Calu3 (cell line): ENCODE results near the gene TMEM132A. TPM values are rescaled to one million over a fixed set of nuclear protein-coding genes. Genes with fewer than 3 reads are reported as not detected.

ENCODE experiments used
- BruUV-seq: library from RNA; stranded (reverse); fragments of 400-500 nt; replicated peaks from 2 replicates; lab custom pipeline; 2021; lab: Mats Ljungman, UMichigan
- CTCF ChIA-PET: fragments of 300-600 bp; sonication (Branson Sonifier 250); formaldehyde crosslinking; loops from one replicate; lab custom pipeline; 2022; ENCODE audit warnings: antibody characterized with exemption; lab: Charles Lee
- DNase-seq: peaks from one replicate; pipeline ENCODE4 v3.0.0; 2022
- H3K27ac Mint-ChIP-seq: one replicate; pipeline ENCODE4 v1.8.0; 2022; ENCODE audit warnings: mixed read lengths; ENCODE audit not compliant: unreplicated experiment
- H3K27me3 Mint-ChIP-seq: one replicate; pipeline ENCODE4 v1.8.0; 2022; ENCODE audit warnings: mixed read lengths; ENCODE audit not compliant: unreplicated experiment
- H3K36me3 Mint-ChIP-seq: one replicate; pipeline ENCODE4 v1.8.0; 2022; ENCODE audit warnings: mild to moderate bottlenecking, moderate library complexity, mixed read lengths; ENCODE audit not compliant: insufficient read depth, unreplicated experiment
- H3K4me1 Mint-ChIP-seq: one replicate; pipeline ENCODE4 v1.8.0; 2022; ENCODE audit warnings: mild to moderate bottlenecking, low read depth, mixed read lengths; ENCODE audit not compliant: unreplicated experiment
- H3K4me3 Mint-ChIP-seq: one replicate; pipeline ENCODE4 v1.8.0; 2022; ENCODE audit warnings: mild to moderate bottlenecking, low read depth, moderate library complexity, mixed read lengths; ENCODE audit not compliant: unreplicated experiment
- H3K9me3 Mint-ChIP-seq: one replicate; pipeline ENCODE4 v1.8.0; 2022; ENCODE audit warnings: low read depth, mixed read lengths; ENCODE audit not compliant: unreplicated experiment
- CTCF ChIP-seq: fragments of 200-600 bp; IDR thresholded peaks from one replicate; pipeline ENCODE4 v1.8.0; 2022; ENCODE audit warnings: antibody characterized with exemption; ENCODE audit not compliant: unreplicated experiment
- intact Hi-C: fragments of 100-400 bp; cut with micrococcal nuclease; formaldehyde crosslinking; loops from one replicate; pipeline ENCODE4 v1.10.0; 2022; ENCODE audit not compliant: unreplicated experiment
- total RNA-seq: library from RNA; stranded (reverse); gene quantifications from 2 replicates; pipeline ENCODE4 v1.2.3, GENCODE V29; 2022

TMEM132A gene
- total RNA-seq, 1 experiment from 2014 or later: 116 TPM

GRCh38 chr11:60930394-60930793, 6.1 kb downstream of the TMEM132A start:
- peaks cover 10% of the 10 kb centered on the region for H3K4me1 Mint-ChIP-seq
- H3K27ac Mint-ChIP-seq: no peak overlapping the region
- no TSS peak for BruUV-seq
- CTCF ChIA-PET: no interaction called here
- H3K9me3 Mint-ChIP-seq: no peaks in the 10 kb centered on the region
- no peak overlapping the region for H3K4me3 Mint-ChIP-seq
- no peak for TF ChIP-seq CTCF
- intact Hi-C loops: no loop called here
- DNase-seq: no peak
- peaks cover 15% of the 10 kb centered on the region for H3K36me3 Mint-ChIP-seq
- H3K27me3 Mint-ChIP-seq: no peaks in the 10 kb centered on the region

GRCh38 chr11:60931917-60932316, 7.7 kb downstream of the TMEM132A start:
- intact Hi-C loops: no loop called here
- no peaks in the 10 kb centered on the region for H3K9me3 Mint-ChIP-seq
- CTCF ChIA-PET: no interaction called here
- H3K36me3 Mint-ChIP-seq: peaks cover 13% of the 10 kb centered on the region
- no TSS peak for BruUV-seq
- H3K27ac Mint-ChIP-seq: no peak overlapping the region
- no peak overlapping the region for H3K4me3 Mint-ChIP-seq
- H3K27me3 Mint-ChIP-seq: no peaks in the 10 kb centered on the region
- DNase-seq: no peak
- no peaks in the 10 kb centered on the region for H3K4me1 Mint-ChIP-seq
- no peak for TF ChIP-seq CTCF

- BruUV-seq: no TSS peak
- DNase-seq: no peak
- intact Hi-C loops: no loop called here
- no peaks in the 10 kb centered on the region for H3K27me3 Mint-ChIP-seq
- no peak overlapping the region for H3K4me3 Mint-ChIP-seq
- TF ChIP-seq CTCF: no peak
- no peaks in the 10 kb centered on the region for H3K9me3 Mint-ChIP-seq
- H3K4me1 Mint-ChIP-seq: no peaks in the 10 kb centered on the region
- no peak overlapping the region for H3K27ac Mint-ChIP-seq
- H3K36me3 Mint-ChIP-seq: peaks cover 17% of the 10 kb centered on the region
- CTCF ChIA-PET: interaction anchor here (0.6 kb wide), 1 partner anchor 69 kb away, joined by 3 read pairs; no protein-coding TSS in a partner anchor
These were observed 8.5 kb downstream of the TMEM132A start for GRCh38 chr11:60932605-60933356.

- no peak overlapping the region for H3K27ac Mint-ChIP-seq
- no peaks in the 10 kb centered on the region for H3K27me3 Mint-ChIP-seq
- intact Hi-C loops: no loop called here
- H3K36me3 Mint-ChIP-seq: peaks cover 24% of the 10 kb centered on the region
- CTCF ChIA-PET: interaction anchor here (0.6 kb wide), 1 partner anchor 69 kb away, joined by 3 read pairs; no protein-coding TSS in a partner anchor
- DNase-seq: no peak
- H3K4me3 Mint-ChIP-seq: no peak overlapping the region
- no peaks in the 10 kb centered on the region for H3K4me1 Mint-ChIP-seq
- no peak for TF ChIP-seq CTCF
- H3K9me3 Mint-ChIP-seq: no peaks in the 10 kb centered on the region
- no TSS peak for BruUV-seq
These were observed 9.3 kb downstream of the TMEM132A start for GRCh38 chr11:60933416-60934123.
